SK-N-SH treated with all-trans-retinoic acid at 6 μM for 48 hours (cell line): ENCODE data around the gene TIMP2.

Source experiments
- ATAC-seq: fragments of 200-7000 bp; cut with Tn5 transposase; 3 replicates; pipeline ENCODE4 v1.9.1; 2020; ENCODE audit warnings: mild to moderate bottlenecking, moderate library complexity
- ARNTL ChIP-seq: fragments of 450-650 bp; formaldehyde crosslinking; IDR thresholded peaks from 2 replicates; pipeline ENCODE4 v1.5.0; 2020; ENCODE audit warnings: low read depth, mild to moderate bottlenecking, moderate library complexity, borderline replicate concordance
- BACH2 ChIP-seq: fragments of 250-450 bp; sonication (Bioruptor Pico); IDR thresholded peaks from 2 replicates; pipeline ENCODE4 v1.9.0; 2021; ENCODE audit warnings: mild to moderate bottlenecking, borderline replicate concordance
- CSDC2 ChIP-seq: fragments of 250-450 bp; sonication (Bioruptor Pico); IDR thresholded peaks from 2 replicates; pipeline ENCODE4 v1.5.0; 2020; ENCODE audit warnings: mild to moderate bottlenecking, moderate library complexity
- ESRRG ChIP-seq: fragments of 250-450 bp; sonication (Bioruptor Pico); IDR thresholded peaks from 2 replicates; pipeline ENCODE4 v1.6.1; 2021; ENCODE audit warnings: mild to moderate bottlenecking
- GLIS3 ChIP-seq: fragments of 250-450 bp; sonication (Bioruptor Pico); IDR thresholded peaks from 2 replicates; pipeline ENCODE4 v1.5.0; 2020; ENCODE audit warnings: mild to moderate bottlenecking, moderate library complexity
- ISL1 ChIP-seq: fragments of 250-450 bp; sonication (Bioruptor Pico); IDR thresholded peaks from 2 replicates; pipeline ENCODE4 v2.1.2; 2022; ENCODE audit warnings: mild to moderate bottlenecking, moderate library complexity
- OSR1 ChIP-seq: fragments of 250-450 bp; sonication (Bioruptor Pico); IDR thresholded peaks from 2 replicates; pipeline ENCODE4 v1.8.0; 2022; ENCODE audit warnings: moderate library complexity, mild to moderate bottlenecking, inconsistent platforms
- RARB ChIP-seq: fragments of 250-450 bp; sonication (Bioruptor Pico); IDR thresholded peaks from 2 replicates; pipeline ENCODE4 v1.8.0; 2021; ENCODE audit warnings: mild to moderate bottlenecking, moderate library complexity
- SNAI2 ChIP-seq: fragments of 250-450 bp; sonication (Bioruptor Pico); IDR thresholded peaks from 2 replicates; pipeline ENCODE4 v1.5.0; 2020; ENCODE audit warnings: mild to moderate bottlenecking, moderate library complexity
- TCF4 ChIP-seq: fragments of 250-450 bp; sonication (Bioruptor Pico); IDR thresholded peaks from 2 replicates; pipeline ENCODE4 v1.8.0; 2021; ENCODE audit warnings: mild to moderate bottlenecking, moderate library complexity, borderline replicate concordance
- TOX ChIP-seq: fragments of 250-450 bp; sonication (Bioruptor Pico); IDR thresholded peaks from 2 replicates; pipeline ENCODE4 v1.8.0; 2021; ENCODE audit warnings: mild to moderate bottlenecking, moderate library complexity, borderline replicate concordance
- ZC3H10 ChIP-seq: fragments of 250-450 bp; sonication (Bioruptor Pico); IDR thresholded peaks from 2 replicates; pipeline ENCODE4 v1.5.1; 2021; ENCODE audit warnings: mild to moderate bottlenecking, moderate library complexity
- ZFP3 ChIP-seq: fragments of 250-450 bp; sonication (Bioruptor Pico); IDR thresholded peaks from 2 replicates; pipeline ENCODE4 v1.5.0; 2020; ENCODE audit warnings: mild to moderate bottlenecking, moderate library complexity
- ZFP30 ChIP-seq: fragments of 450-650 bp; formaldehyde crosslinking; IDR thresholded peaks from 2 replicates; pipeline ENCODE4 v1.5.0; 2022; ENCODE audit warnings: mild to moderate bottlenecking, moderate library complexity
- ZNF565 ChIP-seq: fragments of 450-650 bp; formaldehyde crosslinking; conservative IDR thresholded peaks from 2 replicates; pipeline ENCODE4 v1.5.0; 2020; ENCODE audit warnings: low read depth, mild to moderate bottlenecking, moderate library complexity
- ZNF70 ChIP-seq: fragments of 450-650 bp; formaldehyde crosslinking; IDR thresholded peaks from 2 replicates; pipeline ENCODE4 v1.5.0; 2020; ENCODE audit warnings: mild to moderate bottlenecking, moderate library complexity
- ZNF8 ChIP-seq: fragments of 450-650 bp; formaldehyde crosslinking; IDR thresholded peaks from 2 replicates; pipeline ENCODE4 v1.5.0; 2020; ENCODE audit warnings: mild to moderate bottlenecking, moderate library complexity
- TF ChIP-seq, protein P1 (sequence below): fragments of 250-450 bp; sonication (Bioruptor Pico); IDR thresholded peaks from 2 replicates; pipeline ENCODE4 v1.5.0; 2020; ENCODE audit warnings: mild to moderate bottlenecking, moderate library complexity
- TF ChIP-seq, protein P2 (sequence below): fragments of 250-450 bp; sonication (Bioruptor Pico); IDR thresholded peaks from 2 replicates; pipeline ENCODE4 v1.8.0; 2021; ENCODE audit warnings: low read depth, mild to moderate bottlenecking, moderate library complexity, borderline replicate concordance
- TF ChIP-seq, protein P3 (sequence below): fragments of 250-450 bp; sonication (Bioruptor Pico); IDR thresholded peaks from 2 replicates; pipeline ENCODE4 v1.8.0; 2020; ENCODE audit warnings: mild to moderate bottlenecking, moderate library complexity, borderline replicate concordance
- TF ChIP-seq, protein P4 (sequence below): fragments of 250-450 bp; sonication (Bioruptor Pico); IDR thresholded peaks from 2 replicates; pipeline ENCODE4 v1.5.1; 2021; ENCODE audit warnings: mild to moderate bottlenecking, moderate library complexity

Gene TIMP2

DNA sequence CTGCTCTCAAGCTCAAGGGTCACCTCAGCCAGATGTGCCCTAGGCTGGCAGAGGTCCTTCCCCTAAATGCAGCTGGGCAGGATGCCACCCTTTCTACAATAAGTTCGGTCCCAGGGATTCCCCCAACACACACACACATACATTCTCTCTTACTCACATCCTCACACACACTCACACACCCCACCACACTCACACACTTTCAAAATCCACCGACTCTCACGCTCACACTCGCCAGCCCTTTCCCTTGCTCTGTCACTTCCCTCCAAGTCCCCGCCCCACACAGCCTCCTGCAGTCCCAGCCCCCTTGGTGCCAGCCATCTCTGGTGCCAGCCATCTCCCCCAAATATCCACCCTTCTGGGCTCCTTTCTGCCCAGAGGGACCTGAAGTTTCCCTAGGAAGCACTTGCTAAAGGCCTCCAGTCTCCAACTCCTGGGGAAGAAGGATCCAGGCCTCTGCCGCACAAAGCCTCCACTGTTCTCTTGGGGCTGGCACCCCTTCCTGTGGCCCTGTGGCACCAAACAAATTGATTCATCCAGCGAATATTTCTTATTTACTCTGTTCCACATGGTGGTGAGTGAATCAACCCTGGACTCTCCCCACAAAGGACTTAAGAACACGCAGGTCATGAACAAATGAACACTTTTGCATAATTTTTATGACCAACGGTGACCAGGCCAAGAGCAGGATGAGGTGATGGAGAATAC is 80.7 kb downstream of the TIMP2 start:
- TF ChIP-seq TOX = no peak
- TF ChIP-seq ZC3H10 (CRISPR knock-in tag) = no peak
- no peak for TF ChIP-seq ZNF565 (CRISPR knock-in tag)
- TF ChIP-seq RARB = no peak
- TF ChIP-seq ARNTL = no peak
- no peak for TF ChIP-seq CSDC2
- TF ChIP-seq SNAI2 (CRISPR knock-in tag) = no peak
- no peak for TF ChIP-seq OSR1 (CRISPR knock-in tag)
- no peak for TF ChIP-seq ZFP3
- TF ChIP-seq ZNF70 (CRISPR knock-in tag) = no peak
- no peak for TF ChIP-seq GLIS3 (CRISPR knock-in tag)
- TF ChIP-seq, protein P1, sequence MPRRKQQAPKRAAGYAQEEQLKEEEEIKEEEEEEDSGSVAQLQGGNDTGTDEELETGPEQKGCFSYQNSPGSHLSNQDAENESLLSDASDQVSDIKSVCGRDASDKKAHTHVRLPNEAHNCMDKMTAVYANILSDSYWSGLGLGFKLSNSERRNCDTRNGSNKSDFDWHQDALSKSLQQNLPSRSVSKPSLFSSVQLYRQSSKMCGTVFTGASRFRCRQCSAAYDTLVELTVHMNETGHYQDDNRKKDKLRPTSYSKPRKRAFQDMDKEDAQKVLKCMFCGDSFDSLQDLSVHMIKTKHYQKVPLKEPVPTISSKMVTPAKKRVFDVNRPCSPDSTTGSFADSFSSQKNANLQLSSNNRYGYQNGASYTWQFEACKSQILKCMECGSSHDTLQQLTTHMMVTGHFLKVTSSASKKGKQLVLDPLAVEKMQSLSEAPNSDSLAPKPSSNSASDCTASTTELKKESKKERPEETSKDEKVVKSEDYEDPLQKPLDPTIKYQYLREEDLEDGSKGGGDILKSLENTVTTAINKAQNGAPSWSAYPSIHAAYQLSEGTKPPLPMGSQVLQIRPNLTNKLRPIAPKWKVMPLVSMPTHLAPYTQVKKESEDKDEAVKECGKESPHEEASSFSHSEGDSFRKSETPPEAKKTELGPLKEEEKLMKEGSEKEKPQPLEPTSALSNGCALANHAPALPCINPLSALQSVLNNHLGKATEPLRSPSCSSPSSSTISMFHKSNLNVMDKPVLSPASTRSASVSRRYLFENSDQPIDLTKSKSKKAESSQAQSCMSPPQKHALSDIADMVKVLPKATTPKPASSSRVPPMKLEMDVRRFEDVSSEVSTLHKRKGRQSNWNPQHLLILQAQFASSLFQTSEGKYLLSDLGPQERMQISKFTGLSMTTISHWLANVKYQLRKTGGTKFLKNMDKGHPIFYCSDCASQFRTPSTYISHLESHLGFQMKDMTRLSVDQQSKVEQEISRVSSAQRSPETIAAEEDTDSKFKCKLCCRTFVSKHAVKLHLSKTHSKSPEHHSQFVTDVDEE = no peak
- TF ChIP-seq ZFP30 (CRISPR knock-in tag) = no peak
- TF ChIP-seq TCF4 (CRISPR knock-in tag) = no peak
- TF ChIP-seq, protein P2, sequence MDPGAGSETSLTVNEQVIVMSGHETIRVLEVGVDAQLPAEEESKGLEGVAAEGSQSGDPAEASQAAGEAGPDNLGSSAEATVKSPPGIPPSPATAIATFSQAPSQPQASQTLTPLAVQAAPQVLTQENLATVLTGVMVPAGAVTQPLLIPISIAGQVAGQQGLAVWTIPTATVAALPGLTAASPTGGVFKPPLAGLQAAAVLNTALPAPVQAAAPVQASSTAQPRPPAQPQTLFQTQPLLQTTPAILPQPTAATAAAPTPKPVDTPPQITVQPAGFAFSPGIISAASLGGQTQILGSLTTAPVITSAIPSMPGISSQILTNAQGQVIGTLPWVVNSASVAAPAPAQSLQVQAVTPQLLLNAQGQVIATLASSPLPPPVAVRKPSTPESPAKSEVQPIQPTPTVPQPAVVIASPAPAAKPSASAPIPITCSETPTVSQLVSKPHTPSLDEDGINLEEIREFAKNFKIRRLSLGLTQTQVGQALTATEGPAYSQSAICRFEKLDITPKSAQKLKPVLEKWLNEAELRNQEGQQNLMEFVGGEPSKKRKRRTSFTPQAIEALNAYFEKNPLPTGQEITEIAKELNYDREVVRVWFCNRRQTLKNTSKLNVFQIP (CRISPR knock-in tag) = no peak
- no peak for TF ChIP-seq ZNF8 (CRISPR knock-in tag)
- ATAC-seq = no peak

DNA sequence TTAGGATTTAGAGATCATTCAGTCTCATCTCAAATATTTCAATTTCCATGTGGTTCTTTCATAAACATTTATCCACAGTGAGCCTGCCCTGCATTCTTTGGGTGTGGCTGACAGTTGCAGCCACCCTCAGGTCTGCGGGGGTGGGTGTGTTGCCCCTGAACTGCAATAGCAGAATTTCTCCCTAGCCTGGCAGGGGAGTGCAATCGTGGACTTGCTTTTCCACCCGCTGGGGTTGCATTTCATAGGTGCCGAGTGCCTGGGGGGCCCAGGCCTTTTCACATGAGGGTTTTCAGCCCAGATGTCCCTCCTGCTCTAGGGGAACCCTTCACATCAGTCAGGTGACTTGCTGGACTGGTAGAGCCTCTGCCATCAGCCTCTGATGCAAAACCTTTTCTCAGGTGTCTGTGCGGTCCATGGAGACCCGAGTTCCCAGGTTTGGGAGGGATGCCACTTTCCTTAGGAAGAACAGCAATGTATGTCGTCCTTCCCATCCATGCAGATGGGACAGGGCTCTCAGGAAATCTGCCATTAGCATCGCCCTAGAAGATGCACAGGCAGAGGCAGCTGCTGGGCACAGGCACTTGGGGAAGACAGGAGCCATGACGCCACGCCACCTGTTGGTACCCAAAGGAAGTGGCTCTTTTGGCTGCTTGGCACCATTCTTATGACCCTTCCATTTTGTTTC is 82.2 kb downstream of the TIMP2 start:
- TF ChIP-seq, protein P2 (CRISPR knock-in tag) = no peak
- TF ChIP-seq RARB (no peak), ZNF8 (CRISPR knock-in tag) (no peak), ISL1 (CRISPR knock-in tag) (no peak), ZNF565 (CRISPR knock-in tag) (no peak), ZFP30 (CRISPR knock-in tag) (no peak)
- TF ChIP-seq, protein P3, sequence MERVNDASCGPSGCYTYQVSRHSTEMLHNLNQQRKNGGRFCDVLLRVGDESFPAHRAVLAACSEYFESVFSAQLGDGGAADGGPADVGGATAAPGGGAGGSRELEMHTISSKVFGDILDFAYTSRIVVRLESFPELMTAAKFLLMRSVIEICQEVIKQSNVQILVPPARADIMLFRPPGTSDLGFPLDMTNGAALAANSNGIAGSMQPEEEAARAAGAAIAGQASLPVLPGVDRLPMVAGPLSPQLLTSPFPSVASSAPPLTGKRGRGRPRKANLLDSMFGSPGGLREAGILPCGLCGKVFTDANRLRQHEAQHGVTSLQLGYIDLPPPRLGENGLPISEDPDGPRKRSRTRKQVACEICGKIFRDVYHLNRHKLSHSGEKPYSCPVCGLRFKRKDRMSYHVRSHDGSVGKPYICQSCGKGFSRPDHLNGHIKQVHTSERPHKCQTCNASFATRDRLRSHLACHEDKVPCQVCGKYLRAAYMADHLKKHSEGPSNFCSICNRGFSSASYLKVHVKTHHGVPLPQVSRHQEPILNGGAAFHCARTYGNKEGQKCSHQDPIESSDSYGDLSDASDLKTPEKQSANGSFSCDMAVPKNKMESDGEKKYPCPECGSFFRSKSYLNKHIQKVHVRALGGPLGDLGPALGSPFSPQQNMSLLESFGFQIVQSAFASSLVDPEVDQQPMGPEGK (CRISPR knock-in tag) = no peak
- ATAC-seq = no peak

DNA sequence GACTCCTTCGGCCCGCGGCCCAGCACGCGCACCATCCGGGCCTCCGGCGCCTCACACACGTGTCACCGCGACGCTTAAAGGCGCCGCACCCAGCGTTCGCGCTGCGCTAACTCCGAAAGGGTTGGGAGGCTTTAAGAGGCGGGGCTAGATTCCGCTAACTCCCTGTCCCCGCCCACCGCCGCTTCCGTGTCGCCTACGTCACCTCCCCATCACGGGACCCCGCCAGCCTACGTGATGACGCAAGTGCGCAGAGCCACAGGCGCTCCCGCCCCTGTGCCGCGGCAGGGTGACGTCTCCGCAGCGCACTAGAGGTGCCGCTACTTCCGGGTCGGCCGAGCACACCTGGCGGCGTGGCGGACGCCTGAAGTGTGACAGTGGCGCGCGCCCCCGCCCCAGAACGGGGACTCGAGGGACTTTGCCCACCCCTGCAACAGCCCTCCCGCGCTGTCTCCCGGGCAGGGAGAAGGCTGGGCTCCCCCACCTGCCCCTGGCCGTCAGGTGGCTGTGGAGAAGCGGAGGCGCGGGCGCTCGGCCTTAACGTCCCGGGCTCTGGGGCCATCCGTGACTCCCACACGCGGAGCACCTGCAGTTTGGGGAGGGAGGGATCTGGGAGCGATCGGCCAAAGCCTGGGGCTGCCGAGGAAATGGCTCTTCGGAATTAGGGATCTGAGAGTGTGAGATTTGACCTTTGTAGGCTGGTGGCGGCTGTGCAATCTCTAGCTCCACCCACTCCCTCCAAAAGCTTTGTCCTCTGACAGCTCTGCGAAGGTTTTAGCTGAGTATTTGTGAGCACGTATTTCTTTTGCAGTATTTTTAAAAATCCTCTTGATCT is 84.2 kb downstream of the TIMP2 start, which contains the start of gene USP36:
Gene USP36 (minus strand): TSS at position 35 of the 832 bp plus-strand sequence. CDS start 4,451 bp downstream, outside the sequence.
- ATAC-seq = peak; percentile 93
- peak; percentile 91; the same call in 1 of the 2 replicates for TF ChIP-seq GLIS3 (CRISPR knock-in tag)
- TF ChIP-seq BACH2 (CRISPR knock-in tag) = no peak
- TF ChIP-seq, protein P4, sequence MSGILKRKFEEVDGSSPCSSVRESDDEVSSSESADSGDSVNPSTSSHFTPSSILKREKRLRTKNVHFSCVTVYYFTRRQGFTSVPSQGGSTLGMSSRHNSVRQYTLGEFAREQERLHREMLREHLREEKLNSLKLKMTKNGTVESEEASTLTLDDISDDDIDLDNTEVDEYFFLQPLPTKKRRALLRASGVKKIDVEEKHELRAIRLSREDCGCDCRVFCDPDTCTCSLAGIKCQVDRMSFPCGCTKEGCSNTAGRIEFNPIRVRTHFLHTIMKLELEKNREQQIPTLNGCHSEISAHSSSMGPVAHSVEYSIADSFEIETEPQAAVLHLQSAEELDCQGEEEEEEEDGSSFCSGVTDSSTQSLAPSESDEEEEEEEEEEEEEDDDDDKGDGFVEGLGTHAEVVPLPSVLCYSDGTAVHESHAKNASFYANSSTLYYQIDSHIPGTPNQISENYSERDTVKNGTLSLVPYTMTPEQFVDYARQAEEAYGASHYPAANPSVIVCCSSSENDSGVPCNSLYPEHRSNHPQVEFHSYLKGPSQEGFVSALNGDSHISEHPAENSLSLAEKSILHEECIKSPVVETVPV (CRISPR knock-in tag) = peak; percentile 57
- TF ChIP-seq, protein P3 (CRISPR knock-in tag) = no peak
- TF ChIP-seq ZNF8 (CRISPR knock-in tag) = no peak
- no peak for TF ChIP-seq ZNF70 (CRISPR knock-in tag)
- peak; percentile 51; the same call in 1 of the 2 replicates for TF ChIP-seq TCF4 (CRISPR knock-in tag)
- no peak for TF ChIP-seq ZNF565 (CRISPR knock-in tag)
- no peak for TF ChIP-seq ESRRG (CRISPR knock-in tag)
- no peak; the same call in 1 of the 2 replicates for TF ChIP-seq ZFP30 (CRISPR knock-in tag)
- TF ChIP-seq ZC3H10 (CRISPR knock-in tag) = peak; percentile 86
- no peak for TF ChIP-seq ISL1 (CRISPR knock-in tag)
- no peak for TF ChIP-seq OSR1 (CRISPR knock-in tag)
- TF ChIP-seq CSDC2 = no peak; the same call in 1 of the 2 replicates
